GM23338 (cell line): ENCODE data around the gene AOC2. TPM values are rescaled to one million over a fixed set of nuclear protein-coding genes. Genes with fewer than 3 reads are reported as not detected.

Experiments used
- ATAC-seq: fragments of 200-7000 bp; cut with Tn5 transposase; 3 replicates; pipeline ENCODE4 v1.9.1; 2020
- DNase-seq: peaks from one replicate; pipeline ENCODE4 v3.0.0-alpha.2; 2015; ENCODE audit warnings: low spot score
- H2AFZ ChIP-seq: fragments of 200-600 bp; sonication (generic); 2 replicates; pipeline ENCODE4 v1.8.0; 2016; ENCODE audit warnings: antibody characterized with exemption, mild to moderate bottlenecking, moderate library complexity
- H3F3A ChIP-seq: fragments of 200-600 bp; sonication (generic); replicated peaks from 2 replicates; pipeline ENCODE4 v1.8.0; 2017; ENCODE audit warnings: antibody characterized with exemption, mixed run types, low read depth
- H3K27ac ChIP-seq: fragments of 200-600 bp; sonication (generic); 2 replicates; pipeline ENCODE4 v1.6.1; 2016; ENCODE audit warnings: low read depth
- H3K27me3 ChIP-seq: fragments of 200-600 bp; sonication (generic); 2 replicates; pipeline ENCODE4 v1.8.0; 2016; ENCODE audit warnings: mild to moderate bottlenecking, mixed run types, moderate library complexity; ENCODE audit not compliant: insufficient read depth
- H3K36me3 ChIP-seq: fragments of 200-600 bp; sonication (generic); 2 replicates; pipeline ENCODE4 v1.8.0; 2016; ENCODE audit warnings: mild to moderate bottlenecking; ENCODE audit not compliant: insufficient read depth
- H3K4me1 ChIP-seq: fragments of 200-600 bp; sonication (generic); 2 replicates; pipeline ENCODE4 v1.8.0; 2016; ENCODE audit warnings: mild to moderate bottlenecking, moderate library complexity; ENCODE audit not compliant: insufficient read depth
- H3K4me2 ChIP-seq: fragments of 200-600 bp; sonication (generic); 2 replicates; pipeline ENCODE4 v1.7.1; 2017; ENCODE audit warnings: mixed run types
- H3K4me3 ChIP-seq: fragments of 200-600 bp; sonication (generic); 2 replicates; pipeline ENCODE4 v1.6.1; 2016; ENCODE audit warnings: mixed run types
- H3K79me2 ChIP-seq: fragments of 200-600 bp; sonication (generic); replicated peaks from 2 replicates; pipeline ENCODE4 v1.8.0; 2017; ENCODE audit warnings: mild to moderate bottlenecking; ENCODE audit not compliant: insufficient read depth
- H3K9me2 ChIP-seq: fragments of 200-600 bp; sonication (generic); 2 replicates; pipeline ENCODE4 v1.8.0; 2017; ENCODE audit not compliant: insufficient read depth
- H4K20me1 ChIP-seq: fragments of 200-600 bp; sonication (generic); replicated peaks from 2 replicates; pipeline ENCODE4 v1.8.0; 2017; ENCODE audit warnings: mild to moderate bottlenecking; ENCODE audit not compliant: insufficient read depth
- H3K27ac Mint-ChIP-seq: 2 replicates; pipeline ENCODE4 v1.8.0; 2020; ENCODE audit warnings: inconsistent platforms, mild to moderate bottlenecking, moderate library complexity, mixed read lengths
- H3K27me3 Mint-ChIP-seq: 3 replicates; pipeline ENCODE4 v1.8.0; 2022; ENCODE audit warnings: low read depth, mild to moderate bottlenecking, moderate library complexity, mixed read lengths, inconsistent platforms; ENCODE audit not compliant: insufficient read depth, poor library complexity
- H3K36me3 Mint-ChIP-seq: 3 replicates; pipeline ENCODE4 v1.8.0; 2021; ENCODE audit warnings: low read depth, mild to moderate bottlenecking, inconsistent platforms, moderate library complexity, mixed read lengths
- H3K4me1 Mint-ChIP-seq: 3 replicates; pipeline ENCODE4 v1.8.0; 2020; ENCODE audit warnings: mild to moderate bottlenecking, inconsistent platforms, mixed read lengths
- H3K4me3 Mint-ChIP-seq: 3 replicates; pipeline ENCODE4 v1.8.0; 2021; ENCODE audit warnings: moderate library complexity, mild to moderate bottlenecking, inconsistent platforms, mixed read lengths
- H3K9me3 Mint-ChIP-seq: 3 replicates; pipeline ENCODE4 v1.8.0; 2020; ENCODE audit warnings: moderate library complexity, mild to moderate bottlenecking, inconsistent platforms, mixed read lengths
- CREB1 ChIP-seq: fragments of 250-450 bp; sonication (Bioruptor Pico); IDR thresholded peaks from 2 replicates; pipeline ENCODE4 v1.5.0; 2020; ENCODE audit warnings: low read depth, mild to moderate bottlenecking, moderate library complexity
- JUNB ChIP-seq: IDR thresholded peaks from one replicate; pipeline ENCODE4 v1.6.1; 2016; ENCODE audit warnings: antibody characterized with exemption; ENCODE audit not compliant: unreplicated experiment
- POLR2AphosphoS5 ChIP-seq: IDR thresholded peaks from 2 replicates; pipeline ENCODE4 v1.6.1; 2016; ENCODE audit warnings: antibody characterized with exemption, low read depth
- STAT1 ChIP-seq: IDR thresholded peaks from one replicate; pipeline ENCODE4 v1.6.1; 2016; ENCODE audit warnings: antibody characterized with exemption; ENCODE audit not compliant: unreplicated experiment
- ZNF114 ChIP-seq: fragments of 250-450 bp; sonication (Bioruptor Pico); IDR thresholded peaks from 2 replicates; pipeline ENCODE4 v1.5.0; 2020; ENCODE audit warnings: mild to moderate bottlenecking, moderate library complexity
- polyA plus RNA-seq: library from polyadenylated mRNA; unstranded; fragments of >200 nt; fragmentation: Nextera tagmentation; extraction: Ambion mirVana; gene quantifications from 2 replicates; pipeline ENCODE4 v1.2.1, GENCODE V29; 2016
- total RNA-seq: library from RNA; depleted of rRNA; stranded (reverse); fragments of >200 nt; shearing (Covaris generic); gene quantifications from 2 replicates; pipeline ENCODE4 v1.2.3, GENCODE V29; 2014
- TF ChIP-seq, protein P1 (sequence below), 2 experiments: fragments of 200-600 bp in 1 of 2; sonication (generic) in 1 of 2; conservative IDR thresholded peaks; 2 replicates each; pipeline versions ENCODE4 v1.5.1 to v1.6.1; 2016 to 2017; ENCODE audit warnings: antibody characterized with exemption in 2 of 2, low read depth in 2 of 2, mild to moderate bottlenecking in 2 of 2, moderate library complexity in 1 of 2
- TF ChIP-seq, protein P2 (sequence below): IDR thresholded peaks from one replicate; pipeline ENCODE4 v1.6.1; 2018; ENCODE audit warnings: antibody characterized with exemption; ENCODE audit not compliant: unreplicated experiment

Gene AOC2
- total and polyA plus RNA-seq, 2 experiments from 2014 or later = 2.0 to 5.8 TPM

DNA sequence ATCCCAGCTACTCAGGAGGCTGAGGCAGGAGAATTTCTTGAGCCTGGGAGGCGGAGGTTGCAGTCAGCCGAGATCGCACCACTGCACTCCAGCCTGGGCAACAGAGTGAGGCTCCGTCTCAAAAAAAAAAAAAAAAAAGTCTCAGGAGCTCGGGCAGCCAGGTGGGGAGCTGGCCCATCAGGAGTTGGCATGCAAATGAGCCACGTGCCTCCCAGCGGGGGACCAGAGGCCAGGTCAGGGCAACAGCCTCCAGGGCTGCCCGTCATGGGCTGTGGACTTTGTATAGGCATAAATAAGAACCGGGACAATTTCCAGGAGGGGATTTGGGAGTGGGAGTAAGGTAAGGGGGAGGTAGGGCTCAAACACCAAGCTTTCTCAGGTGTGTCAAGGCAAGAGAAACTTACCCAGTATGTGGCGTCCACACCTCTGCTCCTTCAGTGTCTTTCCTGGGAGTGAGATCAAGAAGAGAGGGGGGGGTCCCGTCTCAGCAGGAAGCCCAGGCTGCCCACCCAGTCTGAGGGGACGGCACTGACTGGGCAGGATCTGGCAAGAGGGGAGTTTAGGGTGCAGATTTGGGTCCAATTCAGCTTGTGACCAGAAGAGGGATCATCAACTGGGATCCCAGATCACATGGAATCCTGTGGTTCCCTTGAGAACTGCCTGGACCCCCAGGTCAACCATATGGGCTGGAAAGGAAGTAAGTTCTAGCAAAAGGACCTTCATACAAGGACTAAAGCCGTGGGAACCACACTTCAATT is 33.9 kb downstream of the AOC2 start:
- Histone ChIP-seq H3K27me3 (peaks cover 7% of the 10 kb centered on the region; the same call in 1 of the 2 replicates), H3K36me3 (no peaks in the 10 kb centered on the region), H3K27ac (no peak overlapping the region), H3K4me1 (peaks cover 5% of the 10 kb centered on the region; the same call in 1 of the 2 replicates), H4K20me1 (no peaks in the 10 kb centered on the region), H3K9me2 (no peaks in the 10 kb centered on the region), H3K4me3 (peak overlapping the region; percentile 33; the same call in 1 of the 2 replicates), H3F3A (no peaks in the 10 kb centered on the region), H3K4me2 (peak overlapping the region; percentile 62), H3K79me2 (no peaks in the 10 kb centered on the region), H2AFZ (no peak overlapping the region)
- Mint-ChIP-seq H3K9me3 (no peaks in the 10 kb centered on the region; the same call in 2 of the 3 replicates), H3K36me3 (no peaks in the 10 kb centered on the region), H3K4me1 (peaks cover 14% of the 10 kb centered on the region), H3K4me3 (peak overlapping the region; percentile 42; the same call in 2 of the 3 replicates), H3K27ac (no peak overlapping the region), H3K27me3 (peaks cover 16% of the 10 kb centered on the region)
- TF ChIP-seq, protein P1, sequence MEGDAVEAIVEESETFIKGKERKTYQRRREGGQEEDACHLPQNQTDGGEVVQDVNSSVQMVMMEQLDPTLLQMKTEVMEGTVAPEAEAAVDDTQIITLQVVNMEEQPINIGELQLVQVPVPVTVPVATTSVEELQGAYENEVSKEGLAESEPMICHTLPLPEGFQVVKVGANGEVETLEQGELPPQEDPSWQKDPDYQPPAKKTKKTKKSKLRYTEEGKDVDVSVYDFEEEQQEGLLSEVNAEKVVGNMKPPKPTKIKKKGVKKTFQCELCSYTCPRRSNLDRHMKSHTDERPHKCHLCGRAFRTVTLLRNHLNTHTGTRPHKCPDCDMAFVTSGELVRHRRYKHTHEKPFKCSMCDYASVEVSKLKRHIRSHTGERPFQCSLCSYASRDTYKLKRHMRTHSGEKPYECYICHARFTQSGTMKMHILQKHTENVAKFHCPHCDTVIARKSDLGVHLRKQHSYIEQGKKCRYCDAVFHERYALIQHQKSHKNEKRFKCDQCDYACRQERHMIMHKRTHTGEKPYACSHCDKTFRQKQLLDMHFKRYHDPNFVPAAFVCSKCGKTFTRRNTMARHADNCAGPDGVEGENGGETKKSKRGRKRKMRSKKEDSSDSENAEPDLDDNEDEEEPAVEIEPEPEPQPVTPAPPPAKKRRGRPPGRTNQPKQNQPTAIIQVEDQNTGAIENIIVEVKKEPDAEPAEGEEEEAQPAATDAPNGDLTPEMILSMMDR (conservative IDR thresholded peaks at IDR 0.05; ENCODE audit: low read depth in 2 of 2) = peak; percentile 9 to 19; a peak in 2 of 4 replicates
- no peak for TF ChIP-seq JUNB
- peak; percentile 84 for ATAC-seq
- peak; percentile 92 for DNase-seq

DNA sequence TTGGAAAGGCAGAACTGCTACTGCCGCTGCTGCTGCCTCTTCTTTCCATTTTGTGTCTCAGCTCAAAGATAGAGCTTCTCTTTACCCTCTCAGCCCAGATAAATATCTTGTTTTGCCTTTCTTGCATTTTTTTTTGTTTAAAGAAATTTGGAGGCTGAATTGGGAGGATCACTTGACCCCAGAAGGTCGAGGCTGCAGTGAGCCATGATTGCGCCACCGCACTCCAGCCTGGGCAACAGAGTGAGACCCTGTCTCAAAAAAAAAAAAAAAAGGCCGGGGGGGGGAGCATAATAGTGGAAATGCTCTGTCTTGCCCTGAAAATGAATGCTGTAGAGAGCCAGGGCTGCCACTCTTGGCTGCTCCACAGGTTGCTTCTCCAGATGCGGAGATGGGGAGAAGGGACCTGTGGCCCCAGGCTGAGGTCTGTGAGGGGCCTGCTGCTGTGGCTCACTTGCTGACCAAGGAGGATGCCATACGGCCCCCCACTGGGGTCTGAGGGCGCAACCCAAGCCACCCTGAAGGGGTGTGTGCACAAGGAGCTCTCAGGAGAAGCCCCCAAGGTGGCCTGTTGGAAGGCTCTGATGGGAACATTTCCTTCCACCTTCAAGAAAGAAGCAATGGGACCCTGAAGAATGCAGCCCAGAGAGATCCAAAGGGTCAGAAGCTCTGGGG is 34.7 kb downstream of the AOC2 start:
- H4K20me1 ChIP-seq = no peaks in the 10 kb centered on the region
- H3K36me3 Mint-ChIP-seq = no peaks in the 10 kb centered on the region
- H3K9me3 Mint-ChIP-seq = no peaks in the 10 kb centered on the region; the same call in 2 of the 3 replicates
- H3K4me3 Mint-ChIP-seq = no peak overlapping the region
- TF ChIP-seq, protein P2, sequence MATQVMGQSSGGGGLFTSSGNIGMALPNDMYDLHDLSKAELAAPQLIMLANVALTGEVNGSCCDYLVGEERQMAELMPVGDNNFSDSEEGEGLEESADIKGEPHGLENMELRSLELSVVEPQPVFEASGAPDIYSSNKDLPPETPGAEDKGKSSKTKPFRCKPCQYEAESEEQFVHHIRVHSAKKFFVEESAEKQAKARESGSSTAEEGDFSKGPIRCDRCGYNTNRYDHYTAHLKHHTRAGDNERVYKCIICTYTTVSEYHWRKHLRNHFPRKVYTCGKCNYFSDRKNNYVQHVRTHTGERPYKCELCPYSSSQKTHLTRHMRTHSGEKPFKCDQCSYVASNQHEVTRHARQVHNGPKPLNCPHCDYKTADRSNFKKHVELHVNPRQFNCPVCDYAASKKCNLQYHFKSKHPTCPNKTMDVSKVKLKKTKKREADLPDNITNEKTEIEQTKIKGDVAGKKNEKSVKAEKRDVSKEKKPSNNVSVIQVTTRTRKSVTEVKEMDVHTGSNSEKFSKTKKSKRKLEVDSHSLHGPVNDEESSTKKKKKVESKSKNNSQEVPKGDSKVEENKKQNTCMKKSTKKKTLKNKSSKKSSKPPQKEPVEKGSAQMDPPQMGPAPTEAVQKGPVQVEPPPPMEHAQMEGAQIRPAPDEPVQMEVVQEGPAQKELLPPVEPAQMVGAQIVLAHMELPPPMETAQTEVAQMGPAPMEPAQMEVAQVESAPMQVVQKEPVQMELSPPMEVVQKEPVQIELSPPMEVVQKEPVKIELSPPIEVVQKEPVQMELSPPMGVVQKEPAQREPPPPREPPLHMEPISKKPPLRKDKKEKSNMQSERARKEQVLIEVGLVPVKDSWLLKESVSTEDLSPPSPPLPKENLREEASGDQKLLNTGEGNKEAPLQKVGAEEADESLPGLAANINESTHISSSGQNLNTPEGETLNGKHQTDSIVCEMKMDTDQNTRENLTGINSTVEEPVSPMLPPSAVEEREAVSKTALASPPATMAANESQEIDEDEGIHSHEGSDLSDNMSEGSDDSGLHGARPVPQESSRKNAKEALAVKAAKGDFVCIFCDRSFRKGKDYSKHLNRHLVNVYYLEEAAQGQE = no peak
- TF ChIP-seq STAT1 (no peak), ZNF114 (no peak), POLR2AphosphoS5 (no peak), CREB1 (CRISPR knock-in tag) (no peak)
- H3K27ac Mint-ChIP-seq = no peak overlapping the region
- no peak for ATAC-seq
- H3K36me3 ChIP-seq = no peaks in the 10 kb centered on the region
- H3K9me2 ChIP-seq = no peaks in the 10 kb centered on the region
- peak overlapping the region; percentile 62; the same call in 1 of the 2 replicates for H3K4me2 ChIP-seq
- no peak for DNase-seq
- no peaks in the 10 kb centered on the region for H3K79me2 ChIP-seq
- no peak overlapping the region for H3K27ac ChIP-seq
- peaks cover 5% of the 10 kb centered on the region; the same call in 1 of the 2 replicates for H3K4me1 ChIP-seq
- peaks cover 16% of the 10 kb centered on the region for H3K27me3 Mint-ChIP-seq
- no peak overlapping the region for H2AFZ ChIP-seq
- H3F3A ChIP-seq = no peaks in the 10 kb centered on the region
- peaks cover 7% of the 10 kb centered on the region; the same call in 1 of the 2 replicates for H3K27me3 ChIP-seq
- no peak overlapping the region for H3K4me3 ChIP-seq
- H3K4me1 Mint-ChIP-seq = peaks cover 15% of the 10 kb centered on the region
